Epithelial cell of esophagus (primary cell): ENCODE results near the gene FBXW5.
A peak's percentile ranks its signal among the peaks of the same experiment; 100 is the strongest.

Source experiments
- DNase-seq: peaks from one replicate; pipeline ENCODE4 v3.0.0; 2010; ENCODE audit warnings: low read depth
- H3K4me3 ChIP-seq: 2 replicates; pipeline ENCODE4 v1.5.1; 2011; ENCODE audit warnings: mild to moderate bottlenecking, low read length, control low read depth
- CTCF ChIP-seq: IDR thresholded peaks from 2 replicates; pipeline ENCODE4 v1.5.1; 2011; ENCODE audit warnings: low read depth, mild to moderate bottlenecking, low read length, control low read depth, inconsistent platforms; ENCODE audit not compliant: insufficient read depth; ENCODE audit errors: missing control alignments

FBXW5 gene

DNA sequence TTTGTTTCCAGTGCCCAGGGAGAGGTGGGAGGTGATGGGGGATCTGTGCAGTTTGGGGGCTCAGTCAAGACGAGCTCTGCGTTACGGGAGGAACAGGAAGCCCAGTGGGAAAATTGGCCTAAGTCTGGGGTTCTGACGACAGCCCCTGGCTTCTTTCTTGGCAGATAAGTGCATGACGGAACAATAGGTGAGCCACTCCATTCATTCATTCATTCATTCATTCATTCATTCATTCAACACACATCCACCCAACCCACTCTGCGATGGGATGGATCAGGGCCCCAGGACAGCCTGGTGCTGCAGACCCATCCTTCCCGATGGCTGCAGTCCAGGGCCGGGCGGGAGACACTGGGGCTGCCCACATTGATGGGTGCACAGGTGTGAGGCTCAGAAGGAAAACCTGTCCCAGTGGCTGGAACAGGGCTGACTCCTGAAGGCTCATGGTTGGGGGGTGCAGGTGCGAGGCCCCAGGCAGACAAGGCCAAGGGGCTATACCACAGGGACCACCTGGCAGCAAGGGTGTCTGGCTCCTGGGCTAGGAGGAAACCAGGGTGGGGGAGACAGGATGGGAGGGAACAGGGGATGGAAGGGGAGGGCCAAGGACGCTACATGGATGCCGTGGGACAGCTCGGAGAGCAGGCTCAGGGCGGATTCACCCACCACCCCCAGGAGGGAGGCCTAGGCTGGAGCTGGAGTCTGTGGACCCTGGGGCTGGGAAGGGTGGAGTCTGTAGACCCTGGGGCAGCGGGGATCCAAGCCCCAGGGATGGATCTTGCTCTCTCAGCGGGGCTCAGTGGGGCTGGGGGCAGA lies 36.3 kb upstream of the FBXW5 start:
- H3K4me3 ChIP-seq: no peak overlapping the region
- DNase-seq: no peak
- no peak for TF ChIP-seq CTCF

DNA sequence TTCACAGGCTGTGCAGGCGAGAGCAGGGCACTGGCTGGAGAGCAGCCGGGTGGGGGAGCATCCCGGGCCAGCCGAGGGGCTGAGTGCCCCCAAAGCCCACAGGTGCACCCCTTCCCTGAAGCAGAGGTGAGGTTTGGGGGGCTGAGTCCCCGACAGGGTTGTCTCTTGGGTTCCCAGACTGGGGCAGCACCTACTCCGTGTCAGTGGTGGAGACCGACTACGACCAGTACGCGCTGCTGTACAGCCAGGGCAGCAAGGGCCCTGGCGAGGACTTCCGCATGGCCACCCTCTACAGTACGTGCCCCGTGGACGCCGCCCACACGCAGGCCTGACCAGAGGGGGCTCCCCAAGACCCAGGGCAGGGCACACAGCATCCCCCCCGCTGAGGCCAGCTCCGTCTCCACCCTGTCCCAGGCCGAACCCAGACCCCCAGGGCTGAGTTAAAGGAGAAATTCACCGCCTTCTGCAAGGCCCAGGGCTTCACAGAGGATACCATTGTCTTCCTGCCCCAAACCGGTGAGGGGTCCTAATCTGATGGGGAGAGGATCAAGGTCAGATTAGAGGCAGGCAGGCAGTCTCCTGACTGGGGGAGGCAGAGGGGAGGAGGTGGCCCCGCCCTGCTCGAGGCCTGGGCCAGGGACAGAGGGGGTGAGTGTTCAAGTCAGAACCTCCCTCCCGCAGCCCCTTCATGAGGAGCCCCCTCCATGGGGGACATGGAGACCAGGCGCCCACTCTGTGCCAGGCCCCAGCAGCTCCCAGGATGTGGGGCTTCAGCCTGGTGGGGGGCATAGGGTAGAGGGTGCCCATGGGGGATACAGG lies 35.4 kb upstream of the FBXW5 start:
- DNase-seq: no peak
- H3K4me3 ChIP-seq: no peak overlapping the region
- no peak for TF ChIP-seq CTCF

- H3K4me3 ChIP-seq: no peak overlapping the region
- no peak for DNase-seq
- no peak for TF ChIP-seq CTCF
Observed at GRCh38 chr9:136978865-136979544, 34.5 kb upstream of the FBXW5 start.

DNA sequence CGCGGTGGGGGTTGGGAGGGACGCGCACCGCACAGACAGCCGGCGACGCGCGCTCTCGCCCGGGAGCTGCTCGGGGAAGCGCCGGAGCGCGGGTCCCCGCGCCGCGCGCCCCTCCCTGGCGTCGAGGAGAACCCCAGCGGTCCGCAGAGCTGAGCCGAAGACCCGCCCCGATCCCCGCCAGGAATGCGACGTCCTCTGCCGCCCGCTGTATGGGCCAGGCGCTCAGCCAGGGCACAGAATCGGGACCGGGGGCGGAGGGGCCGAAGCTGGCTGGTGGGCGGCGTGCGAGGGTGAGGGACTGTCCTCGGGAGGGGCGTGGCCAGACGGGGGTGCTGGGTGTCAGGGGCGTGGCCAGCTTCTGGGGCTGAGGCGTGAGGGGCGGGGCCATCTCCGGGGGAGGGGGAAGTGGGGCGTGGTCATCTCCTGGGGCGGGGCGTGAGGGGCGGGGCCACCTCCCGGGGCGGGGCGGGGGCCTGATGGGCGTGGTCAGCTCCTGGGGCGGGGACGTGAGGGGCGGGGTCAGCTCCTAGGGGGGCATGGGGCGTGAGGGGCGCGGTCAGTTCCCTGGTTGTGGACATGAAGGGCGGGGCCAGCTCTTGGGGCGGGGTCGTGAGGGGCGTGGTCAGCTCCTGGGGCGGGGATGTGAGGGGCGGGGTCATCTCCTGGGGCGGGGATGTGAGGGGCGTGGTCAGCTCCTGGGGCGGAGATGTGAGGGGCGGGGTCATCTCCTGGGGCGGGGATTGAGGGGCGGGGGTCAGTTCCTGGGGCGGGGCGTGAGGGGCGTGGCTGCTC lies 33.7 kb upstream of the FBXW5 start:
- TF ChIP-seq CTCF: no peak
- peak; percentile 72 for DNase-seq
- peak overlapping the region; percentile 36 for H3K4me3 ChIP-seq

DNA sequence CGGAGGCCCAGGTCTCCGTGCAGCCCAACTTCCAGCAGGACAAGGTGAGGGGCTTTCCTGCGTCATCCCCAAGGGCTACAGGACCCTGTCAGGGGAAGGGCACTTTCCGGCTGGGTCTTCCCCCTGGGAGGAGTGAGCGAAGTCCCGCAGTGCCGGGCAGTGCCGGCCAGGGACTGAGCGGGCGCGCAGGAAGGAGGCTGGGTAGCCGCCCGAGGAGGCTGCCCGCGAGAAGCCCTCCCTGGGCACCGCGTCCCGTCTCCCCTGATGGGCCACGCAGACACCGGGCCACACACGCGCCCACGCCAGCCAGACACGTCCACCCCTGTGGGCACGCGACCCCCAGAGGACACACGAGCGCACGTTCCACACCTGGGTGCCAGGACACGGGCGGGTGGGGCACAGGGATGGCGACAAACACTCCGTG lies 33.1 kb upstream of the FBXW5 start:
- no peak for DNase-seq
- TF ChIP-seq CTCF: no peak
- H3K4me3 ChIP-seq: peak overlapping the region; percentile 36

DNA sequence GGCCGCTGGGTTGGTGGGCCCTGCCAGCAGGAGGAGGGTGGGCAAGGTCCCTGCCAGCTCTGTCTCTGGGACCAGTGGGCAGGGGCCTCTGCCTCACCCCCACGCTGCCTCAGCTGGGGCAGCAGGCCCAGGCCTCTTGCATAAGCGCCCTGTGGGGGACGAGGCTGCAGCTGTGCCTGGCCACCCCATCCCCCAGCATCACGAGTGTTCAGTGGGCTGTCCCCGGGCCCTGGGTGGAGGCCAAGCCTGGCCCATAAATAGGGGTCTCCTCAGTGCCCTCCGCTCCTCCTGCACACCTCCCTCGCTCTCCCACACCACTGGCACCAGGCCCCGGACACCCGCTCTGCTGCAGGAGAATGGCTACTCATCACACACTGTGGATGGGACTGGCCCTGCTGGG lies 32.7 kb upstream of the FBXW5 start, which contains the start of gene PTGDS:
Gene PTGDS, plus strand, starts transcription at position 282 of the 400 bp plus-strand sequence. Its CDS starts 75 bp downstream, at position 357.
- no peak for TF ChIP-seq CTCF
- H3K4me3 ChIP-seq: peak within 1 kb of the TSS; percentile 36
- DNase-seq: no peak
